IPS-15b (cell line): Measurements from ENCODE around the gene RAB13.
"Not testable (repeated sequence)": the region's sequence is repeated elsewhere in the genome, so short reads cannot be mapped to it uniquely, and the experiment has no call there.

Source experiments
- H3K27me3 ChIP-seq: one replicate; pipeline ENCODE4 v1.6.1; 2013; ENCODE audit warnings: low read length; ENCODE audit not compliant: control insufficient read depth, insufficient read depth
- H3K36me3 ChIP-seq: one replicate; pipeline ENCODE4 v1.6.1; 2013; ENCODE audit warnings: low read length; ENCODE audit not compliant: control insufficient read depth, insufficient read depth
- H3K4me1 ChIP-seq: one replicate; pipeline ENCODE4 v1.6.1; 2013; ENCODE audit warnings: mild to moderate bottlenecking, low read length; ENCODE audit not compliant: control insufficient read depth, insufficient read depth
- H3K4me3 ChIP-seq: one replicate; pipeline ENCODE4 v1.5.1; 2013; ENCODE audit warnings: low read depth, low read length
- H3K9ac ChIP-seq: one replicate; pipeline ENCODE4 v1.6.1; 2013; ENCODE audit warnings: low read depth, mild to moderate bottlenecking, low read length
- H3K9me3 ChIP-seq: one replicate; pipeline ENCODE4 v1.6.1; 2013; ENCODE audit warnings: mild to moderate bottlenecking, low read length; ENCODE audit not compliant: control insufficient read depth, insufficient read depth

Gene RAB13

GRCh38 chr1:153991806-153992205 is 5.7 kb upstream of the RAB13 start:
- Histone ChIP-seq H3K9me3 (no peaks in the 10 kb centered on the region), H3K27me3 (no peaks in the 10 kb centered on the region), H3K36me3 (peaks cover 20% of the 10 kb centered on the region), H3K9ac (peak overlapping the region; percentile 100), H3K4me3 (peak overlapping the region; percentile 98), H3K4me1 (no peaks in the 10 kb centered on the region)

- peaks cover 20% of the 10 kb centered on the region for H3K36me3 ChIP-seq
Measured at GRCh38 chr1:153991151-153991630, 5.1 kb upstream of the RAB13 start.

GRCh38 chr1:153990468-153991150 is 4.5 kb upstream of the RAB13 start, which contains the start of gene RPS27:
RPS27 (plus strand) TSS chr1:153990762; CDS start chr1:153990797, 35 bp downstream.
- no peaks in the 10 kb centered on the region for H3K9me3 ChIP-seq

More at GRCh38 chr1:153991151-153991630, 5.1 kb upstream of the RAB13 start:
- H3K27me3 ChIP-seq: no peaks in the 10 kb centered on the region
- H3K9ac ChIP-seq: peak overlapping the region; percentile 100
- peak overlapping the region; percentile 98 for H3K4me3 ChIP-seq
- no peaks in the 10 kb centered on the region for H3K9me3 ChIP-seq
- peaks cover 3% of the 10 kb centered on the region for H3K4me1 ChIP-seq

GRCh38 chr1:153987621-153988020 is 1.5 kb upstream of the RAB13 start:
- H3K9ac ChIP-seq: no peak overlapping the region
- H3K36me3 ChIP-seq: peaks cover 16% of the 10 kb centered on the region
- H3K27me3 ChIP-seq: no peaks in the 10 kb centered on the region
- H3K4me1 ChIP-seq: peaks cover 14% of the 10 kb centered on the region
- H3K4me3 ChIP-seq: no peak overlapping the region
- H3K9me3 ChIP-seq: no peaks in the 10 kb centered on the region

More at GRCh38 chr1:153990468-153991150, 4.5 kb upstream of the RAB13 start, which contains the start of gene RPS27:
- H3K27me3 ChIP-seq: no peaks in the 10 kb centered on the region
- peaks cover 3% of the 10 kb centered on the region for H3K4me1 ChIP-seq
- peak within 1 kb of the TSS; percentile 98 for H3K4me3 ChIP-seq
- peaks cover 20% of the 10 kb centered on the region for H3K36me3 ChIP-seq
- peak within 1 kb of the TSS; percentile 100 for H3K9ac ChIP-seq

- H3K4me1 ChIP-seq: peaks cover 14% of the 10 kb centered on the region
- peaks cover 19% of the 10 kb centered on the region for H3K36me3 ChIP-seq
- no peaks in the 10 kb centered on the region for H3K9me3 ChIP-seq
- peak overlapping the region; percentile 95 for H3K9ac ChIP-seq
- H3K4me3 ChIP-seq: peak overlapping the region; percentile 68
- no peaks in the 10 kb centered on the region for H3K27me3 ChIP-seq
Measured at GRCh38 chr1:153985341-153985912, 712 bp downstream of the RAB13 start.

GRCh38 chr1:153984123-153984894 is 1.8 kb downstream of the RAB13 start:
- H3K4me3 ChIP-seq: peak overlapping the region; percentile 68
- no peak overlapping the region for H3K9ac ChIP-seq

GRCh38 chr1:153981735-153982134 is 4.4 kb downstream of the RAB13 start:
- H3K27me3 ChIP-seq, H3K4me3 ChIP-seq, H3K9ac ChIP-seq, H3K9me3 ChIP-seq: not testable (repeated sequence)
- Histone ChIP-seq H3K4me1 (peaks cover 14% of the 10 kb centered on the region), H3K36me3 (peaks cover 23% of the 10 kb centered on the region)

More at GRCh38 chr1:153984123-153984894, 1.8 kb downstream of the RAB13 start:
- H3K27me3 ChIP-seq: no peaks in the 10 kb centered on the region
- peaks cover 23% of the 10 kb centered on the region for H3K36me3 ChIP-seq
- H3K4me1 ChIP-seq: peaks cover 14% of the 10 kb centered on the region
- no peaks in the 10 kb centered on the region for H3K9me3 ChIP-seq

GRCh38 chr1:153979091-153979490 is 7.0 kb downstream of the RAB13 start:
- not testable (repeated sequence) for H3K9me3 ChIP-seq, H3K4me1 ChIP-seq, H3K9ac ChIP-seq, H3K4me3 ChIP-seq, H3K27me3 ChIP-seq
- peaks cover 28% of the 10 kb centered on the region for H3K36me3 ChIP-seq

- H3K27me3 ChIP-seq: no peaks in the 10 kb centered on the region
- H3K4me3 ChIP-seq: peak overlapping the region; percentile 84
- H3K36me3 ChIP-seq: peaks cover 28% of the 10 kb centered on the region
- H3K9me3 ChIP-seq: no peaks in the 10 kb centered on the region
- peak overlapping the region; percentile 97 for H3K9ac ChIP-seq
- H3K4me1 ChIP-seq: no peaks in the 10 kb centered on the region
Measured at GRCh38 chr1:153978274-153978909, 7.7 kb downstream of the RAB13 start.

GRCh38 chr1:153977250-153978240 is 8.6 kb downstream of the RAB13 start, which contains the start of gene JTB:
JTB (minus strand) TSS chr1:153977674; CDS start chr1:153977252, 422 bp downstream.
- Histone ChIP-seq H3K36me3 (peaks cover 24% of the 10 kb centered on the region), H3K27me3 (no peaks in the 10 kb centered on the region), H3K4me3 (peak within 1 kb of the TSS; percentile 84), H3K9ac (peak within 1 kb of the TSS; percentile 97), H3K4me1 (no peaks in the 10 kb centered on the region), H3K9me3 (no peaks in the 10 kb centered on the region)
